ENCODE measurements around the gene UBE2D2.

The UBE2D2 gene

DNA sequence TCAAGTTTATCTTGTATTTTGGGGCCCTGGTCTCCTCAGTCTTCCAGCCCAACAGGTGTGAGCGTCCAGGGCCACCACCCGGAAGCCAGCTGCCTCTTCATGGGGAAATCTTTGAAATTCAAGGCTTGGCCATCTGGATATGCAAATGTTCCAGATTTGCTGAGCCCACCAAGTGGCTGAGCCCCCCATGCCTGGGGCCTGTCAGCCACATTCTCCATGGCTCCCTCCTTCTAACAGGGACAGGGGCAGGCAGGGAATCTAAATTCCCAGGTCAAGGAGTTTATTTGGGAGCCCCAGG lies 72.8 kb downstream of the UBE2D2 start:
- TF ChIP-seq, protein P1, sequence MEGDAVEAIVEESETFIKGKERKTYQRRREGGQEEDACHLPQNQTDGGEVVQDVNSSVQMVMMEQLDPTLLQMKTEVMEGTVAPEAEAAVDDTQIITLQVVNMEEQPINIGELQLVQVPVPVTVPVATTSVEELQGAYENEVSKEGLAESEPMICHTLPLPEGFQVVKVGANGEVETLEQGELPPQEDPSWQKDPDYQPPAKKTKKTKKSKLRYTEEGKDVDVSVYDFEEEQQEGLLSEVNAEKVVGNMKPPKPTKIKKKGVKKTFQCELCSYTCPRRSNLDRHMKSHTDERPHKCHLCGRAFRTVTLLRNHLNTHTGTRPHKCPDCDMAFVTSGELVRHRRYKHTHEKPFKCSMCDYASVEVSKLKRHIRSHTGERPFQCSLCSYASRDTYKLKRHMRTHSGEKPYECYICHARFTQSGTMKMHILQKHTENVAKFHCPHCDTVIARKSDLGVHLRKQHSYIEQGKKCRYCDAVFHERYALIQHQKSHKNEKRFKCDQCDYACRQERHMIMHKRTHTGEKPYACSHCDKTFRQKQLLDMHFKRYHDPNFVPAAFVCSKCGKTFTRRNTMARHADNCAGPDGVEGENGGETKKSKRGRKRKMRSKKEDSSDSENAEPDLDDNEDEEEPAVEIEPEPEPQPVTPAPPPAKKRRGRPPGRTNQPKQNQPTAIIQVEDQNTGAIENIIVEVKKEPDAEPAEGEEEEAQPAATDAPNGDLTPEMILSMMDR (IDR thresholded peaks at IDR 0.05; ENCODE audit: extremely low read depth, insufficient read depth, missing control alignments) = no peak
- in situ Hi-C loops (cut with MboI; ENCODE audit: low pct_unique_long_range_greater_than_20kb, low sequenced_read_pairs, unreplicated experiment) = loop anchor here (10.0 kb wide), 2 partner anchors 61 to 131 kb away; no protein-coding TSS in a partner anchor
- no peak for DNase-seq (ENCODE audit: low spot score)

DNA sequence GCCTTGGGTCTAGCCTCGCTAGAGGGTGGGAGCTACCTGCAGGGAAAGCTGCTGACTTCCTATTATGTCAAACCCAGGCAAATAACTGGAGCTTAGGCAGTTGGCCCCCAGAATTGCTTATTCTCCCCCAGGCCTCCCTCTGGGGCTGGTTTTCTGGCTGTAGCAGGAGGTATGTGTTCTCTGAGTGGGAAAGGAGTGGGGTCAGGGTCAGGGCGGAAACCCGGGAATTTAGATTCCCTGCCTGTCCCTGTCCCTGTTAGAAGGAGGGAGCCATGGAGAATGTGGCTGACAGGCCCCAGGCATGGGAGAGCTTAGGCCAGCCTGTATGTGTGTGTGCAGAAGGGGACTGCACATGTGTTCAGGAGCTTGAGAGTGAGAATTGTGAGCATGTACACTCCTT lies 73.4 kb downstream of the UBE2D2 start:
- in situ Hi-C loops (cut with MboI; ENCODE audit: low pct_unique_long_range_greater_than_20kb, low sequenced_read_pairs, unreplicated experiment) = loop anchor here (10.0 kb wide), 2 partner anchors 60 to 130 kb away; no protein-coding TSS in a partner anchor
- TF ChIP-seq, protein P1 (IDR thresholded peaks at IDR 0.05; ENCODE audit: extremely low read depth, insufficient read depth, missing control alignments) = no peak
- no peak for DNase-seq (ENCODE audit: low spot score)

DNA sequence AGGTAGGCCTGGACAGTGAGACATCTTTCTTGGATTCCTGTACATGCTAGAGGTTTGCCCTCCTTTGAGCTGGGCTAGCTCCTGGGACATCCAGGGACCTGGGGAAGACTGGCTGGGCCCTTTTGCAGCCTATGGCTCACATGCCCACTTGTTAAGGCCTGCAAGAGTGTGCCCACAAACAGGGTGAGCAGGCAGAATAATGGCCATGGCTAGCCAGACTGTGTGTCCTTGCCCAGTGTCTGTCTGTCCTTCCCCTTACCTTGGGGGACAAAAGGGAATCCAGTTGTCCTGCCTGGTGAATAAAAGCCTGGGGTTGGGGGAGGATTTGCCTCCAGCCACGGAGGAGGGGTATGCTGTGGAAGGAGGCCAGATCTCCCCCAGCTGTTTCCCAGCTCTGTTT lies 74.1 kb downstream of the UBE2D2 start:
- in situ Hi-C loops (cut with MboI; ENCODE audit: low pct_unique_long_range_greater_than_20kb, low sequenced_read_pairs, unreplicated experiment) = loop anchor here (10.0 kb wide), 2 partner anchors 60 to 130 kb away; no protein-coding TSS in a partner anchor
- no peak for DNase-seq (ENCODE audit: low spot score)
- TF ChIP-seq, protein P1 (IDR thresholded peaks at IDR 0.05; ENCODE audit: extremely low read depth, insufficient read depth, missing control alignments) = no peak

DNA sequence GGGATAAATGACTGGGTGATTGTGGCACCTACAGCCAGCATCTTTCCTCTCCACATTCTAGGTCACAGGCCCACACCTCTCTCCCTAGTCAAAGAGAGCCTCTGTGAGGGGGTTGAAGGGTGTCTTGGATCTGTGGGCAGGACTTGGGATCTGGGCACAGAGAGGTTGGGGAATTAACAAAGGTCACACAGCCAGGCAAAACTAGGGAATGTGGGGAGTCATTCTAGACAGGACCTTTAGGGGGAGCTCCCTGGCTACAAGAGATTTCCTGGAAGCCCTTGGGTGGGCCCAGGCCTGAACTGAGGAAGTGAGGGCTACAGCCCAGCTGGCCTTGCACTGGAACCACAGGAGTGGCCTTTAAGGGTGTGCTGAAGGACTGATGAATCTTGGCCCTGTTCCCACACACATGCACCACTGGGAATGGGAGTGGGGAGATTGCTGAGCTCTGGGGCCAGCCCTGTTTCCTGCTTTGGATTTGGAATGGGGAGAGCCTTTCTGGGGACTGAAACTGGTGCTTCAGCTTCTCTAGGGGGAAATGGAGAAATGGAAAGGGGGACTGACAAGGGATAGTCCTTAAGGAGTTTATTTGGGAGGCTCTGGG lies 74.6 kb downstream of the UBE2D2 start:
- in situ Hi-C loops (cut with MboI; ENCODE audit: low pct_unique_long_range_greater_than_20kb, low sequenced_read_pairs, unreplicated experiment) = loop anchor here (10.0 kb wide), 2 partner anchors 59 to 129 kb away; no protein-coding TSS in a partner anchor
- TF ChIP-seq, protein P1 (IDR thresholded peaks at IDR 0.05; ENCODE audit: extremely low read depth, insufficient read depth, missing control alignments) = peak; percentile 63
- peak; percentile 36 for DNase-seq (ENCODE audit: low spot score)

DNA sequence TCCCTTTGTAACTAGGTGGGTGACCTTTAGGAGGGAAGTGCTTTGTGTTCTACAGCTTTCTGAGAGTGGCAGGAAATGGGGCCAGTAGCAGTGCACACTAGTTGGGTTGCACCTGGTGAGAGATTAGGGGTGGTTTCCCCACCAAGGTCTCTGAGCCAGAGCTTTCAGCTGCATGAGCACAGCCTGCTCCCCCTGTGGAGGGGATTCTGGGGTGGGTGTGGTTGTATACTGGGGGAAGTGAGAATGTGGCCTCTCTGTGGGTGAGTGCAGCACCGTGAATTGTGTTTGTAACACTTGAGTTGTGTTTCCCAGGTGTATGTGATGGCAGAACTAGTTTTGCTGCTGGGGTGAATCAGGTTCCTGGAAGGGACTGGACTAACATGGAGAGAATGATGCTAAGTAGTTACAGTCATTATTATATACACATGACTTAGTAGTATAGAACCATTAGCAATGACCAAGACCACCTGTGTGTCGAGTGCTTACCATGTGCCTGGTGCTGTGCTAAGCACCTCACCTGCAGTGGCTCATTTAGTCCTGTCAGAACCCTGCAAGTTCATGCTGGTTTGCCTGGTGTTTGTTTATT lies 75.2 kb downstream of the UBE2D2 start:
- peak; percentile 91 for DNase-seq (ENCODE audit: low spot score)
- TF ChIP-seq, protein P1 (IDR thresholded peaks at IDR 0.05; ENCODE audit: extremely low read depth, insufficient read depth, missing control alignments) = no peak
- in situ Hi-C loops (cut with MboI; ENCODE audit: low pct_unique_long_range_greater_than_20kb, low sequenced_read_pairs, unreplicated experiment) = loop anchor here (10.0 kb wide), 2 partner anchors 59 to 129 kb away; no protein-coding TSS in a partner anchor

DNA sequence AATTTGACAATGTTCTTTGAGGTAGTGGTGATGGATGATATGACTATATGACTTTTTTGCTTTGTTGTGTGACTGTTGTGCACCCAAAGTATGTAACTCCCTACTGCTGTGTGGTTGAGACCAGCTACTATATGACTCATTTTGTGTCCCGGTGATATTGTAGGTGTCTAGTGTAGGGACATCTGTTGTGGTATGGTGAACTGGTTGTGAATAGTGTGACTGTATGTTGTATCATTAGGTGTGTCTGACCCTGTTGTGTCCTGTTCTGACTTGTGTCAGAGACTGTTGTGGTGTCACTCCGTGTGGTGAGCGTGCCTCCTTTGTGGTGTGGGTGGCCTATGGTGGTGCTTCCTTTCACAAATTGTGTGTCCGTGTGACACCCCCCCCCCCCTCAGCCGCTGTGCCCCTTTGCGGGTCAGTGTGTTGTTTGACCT lies 75.9 kb downstream of the UBE2D2 start:
- TF ChIP-seq, protein P1 (IDR thresholded peaks at IDR 0.05; ENCODE audit: extremely low read depth, insufficient read depth, missing control alignments) = no peak
- peak; percentile 79 for DNase-seq (ENCODE audit: low spot score)
- in situ Hi-C loops (cut with MboI; ENCODE audit: low pct_unique_long_range_greater_than_20kb, low sequenced_read_pairs, unreplicated experiment) = loop anchor here (10.0 kb wide), 2 partner anchors 58 to 128 kb away; no protein-coding TSS in a partner anchor
